Measurements from ENCODE around the gene NEK6. TPM values are rescaled to one million over a fixed set of nuclear protein-coding genes. Genes with fewer than 3 reads are reported as not detected.

NEK6 gene
- polyA plus RNA-seq, 1 experiment = 73.6 TPM

- no peaks in the 10 kb centered on the region for H3K27me3 ChIP-seq (ENCODE audit: control insufficient read depth, insufficient read depth, low read length)
- ChIA-PET CTCF (no interaction called here), POLR2A (no interaction called here)
- no peak overlapping the region for H3K4me3 ChIP-seq (ENCODE audit: low read depth, low read length)
- no peaks in the 10 kb centered on the region for H3K36me3 ChIP-seq (ENCODE audit: control insufficient read depth, insufficient read depth, low read length)
- TF ChIP-seq CTCF (IDR thresholded peaks at IDR 0.05; ENCODE audit: insufficient read depth, low read depth, low read length) = no peak
- no peak for DNase-seq (ENCODE audit: low read depth)
These were observed 38.7 kb upstream of the NEK6 start for GRCh38 chr9:124218987-124219461.

- POLR2A ChIA-PET = interaction anchor here (0.7 kb wide), 1 partner anchor 1752 kb away, joined by 3 read pairs; no protein-coding TSS in a partner anchor
- CTCF ChIA-PET = interaction anchor here (0.8 kb wide), 1 partner anchor 38 kb away, joined by 3 read pairs; no protein-coding TSS in a partner anchor
- Histone ChIP-seq H3K4me3 (ENCODE audit: low read depth, low read length) (no peak overlapping the region), H3K27me3 (ENCODE audit: control insufficient read depth, insufficient read depth, low read length) (no peaks in the 10 kb centered on the region), H3K36me3 (ENCODE audit: control insufficient read depth, insufficient read depth, low read length) (no peaks in the 10 kb centered on the region)
- no peak for TF ChIP-seq CTCF (IDR thresholded peaks at IDR 0.05; ENCODE audit: insufficient read depth, low read depth, low read length)
- DNase-seq (ENCODE audit: low read depth) = no peak
These were observed 36.8 kb upstream of the NEK6 start for GRCh38 chr9:124220946-124221451.

- no peak for TF ChIP-seq CTCF (IDR thresholded peaks at IDR 0.05; ENCODE audit: insufficient read depth, low read depth, low read length)
- ChIA-PET POLR2A (interaction anchor here (0.7 kb wide), 1 partner anchor 1753 kb away, joined by 3 read pairs; no protein-coding TSS in a partner anchor), CTCF (interaction anchor here (0.6 to 0.8 kb wide), 2 partner anchors 37 to 184 kb away, joined by 3 read pairs; no protein-coding TSS in a partner anchor)
- H3K36me3 ChIP-seq (ENCODE audit: control insufficient read depth, insufficient read depth, low read length) = no peaks in the 10 kb centered on the region
- no peaks in the 10 kb centered on the region for H3K27me3 ChIP-seq (ENCODE audit: control insufficient read depth, insufficient read depth, low read length)
- DNase-seq (ENCODE audit: low read depth) = no peak
- no peak overlapping the region for H3K4me3 ChIP-seq (ENCODE audit: low read depth, low read length)
These were observed 36.1 kb upstream of the NEK6 start for GRCh38 chr9:124221676-124222075.

GRCh38 chr9:124222109-124222508 is 35.6 kb upstream of the NEK6 start:
- ChIA-PET CTCF (no interaction called here), POLR2A (no interaction called here)
- Histone ChIP-seq H3K27me3 (ENCODE audit: control insufficient read depth, insufficient read depth, low read length) (no peaks in the 10 kb centered on the region), H3K36me3 (ENCODE audit: control insufficient read depth, insufficient read depth, low read length) (no peaks in the 10 kb centered on the region), H3K4me3 (ENCODE audit: low read depth, low read length) (no peak overlapping the region)
- DNase-seq (ENCODE audit: low read depth) = no peak
- no peak for TF ChIP-seq CTCF (IDR thresholded peaks at IDR 0.05; ENCODE audit: insufficient read depth, low read depth, low read length)

GRCh38 chr9:124222918-124223720 is 34.6 kb upstream of the NEK6 start:
- no peak overlapping the region for H3K4me3 ChIP-seq (ENCODE audit: low read depth, low read length)
- DNase-seq (ENCODE audit: low read depth) = no peak
- no peaks in the 10 kb centered on the region for H3K27me3 ChIP-seq (ENCODE audit: control insufficient read depth, insufficient read depth, low read length)
- CTCF ChIA-PET = interaction anchor here (0.8 to 1.1 kb wide), 2 partner anchors 15 to 18 kb away, joined by 3 to 6 read pairs; no protein-coding TSS in a partner anchor
- no peaks in the 10 kb centered on the region for H3K36me3 ChIP-seq (ENCODE audit: control insufficient read depth, insufficient read depth, low read length)
- TF ChIP-seq CTCF (IDR thresholded peaks at IDR 0.05; ENCODE audit: insufficient read depth, low read depth, low read length) = no peak
- POLR2A ChIA-PET = no interaction called here
